GM06990 (cell line): Measurements from ENCODE around the gene HTR3C.

Source experiments
- DNase-seq: peaks from one replicate; pipeline ENCODE4 v3.0.0-alpha.2; 2011; ENCODE audit not compliant: insufficient read length; ENCODE audit errors: extremely low read depth
- H3K27me3 ChIP-seq: replicated peaks from 2 replicates; pipeline ENCODE4 v1.6.0; 2011; ENCODE audit warnings: low read length; ENCODE audit not compliant: control insufficient read depth, insufficient read depth
- H3K36me3 ChIP-seq: 2 replicates; pipeline ENCODE4 v1.5.1; 2011; ENCODE audit warnings: low read length; ENCODE audit not compliant: control insufficient read depth, insufficient read depth
- H3K4me3 ChIP-seq: replicated peaks from 2 replicates; pipeline ENCODE4 v1.5.1; 2011; ENCODE audit warnings: low read depth, mild to moderate bottlenecking, control low read depth, low read length
- TF ChIP-seq, protein P1 (sequence below): IDR thresholded peaks from 2 replicates; pipeline ENCODE4 v1.5.1; 2011; ENCODE audit warnings: low read length, control low read depth, mild to moderate bottlenecking, inconsistent platforms; ENCODE audit not compliant: insufficient read depth, poor library complexity, severe bottlenecking

Gene HTR3C

DNA sequence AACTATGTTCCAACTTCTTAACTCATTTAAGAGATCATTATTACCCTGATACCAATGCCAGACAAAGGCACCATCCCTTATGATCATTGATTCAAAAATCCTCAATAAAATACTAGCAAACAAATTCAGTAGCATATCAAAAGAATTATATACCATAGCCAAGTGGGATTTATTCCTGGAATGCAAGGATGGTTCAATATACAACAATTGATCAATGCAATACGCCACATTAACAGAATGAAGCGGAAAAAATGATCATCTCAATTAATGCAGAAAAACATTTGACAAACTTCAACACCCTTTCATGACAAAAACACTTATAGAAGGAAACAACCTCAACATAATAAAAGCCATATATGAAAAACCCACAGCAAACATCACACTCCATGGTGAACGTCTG lies 39.4 kb downstream of the HTR3C start:
- Histone ChIP-seq H3K4me3 (no peak overlapping the region), H3K36me3 (no peaks in the 10 kb centered on the region), H3K27me3 (no peaks in the 10 kb centered on the region)
- TF ChIP-seq, protein P1, sequence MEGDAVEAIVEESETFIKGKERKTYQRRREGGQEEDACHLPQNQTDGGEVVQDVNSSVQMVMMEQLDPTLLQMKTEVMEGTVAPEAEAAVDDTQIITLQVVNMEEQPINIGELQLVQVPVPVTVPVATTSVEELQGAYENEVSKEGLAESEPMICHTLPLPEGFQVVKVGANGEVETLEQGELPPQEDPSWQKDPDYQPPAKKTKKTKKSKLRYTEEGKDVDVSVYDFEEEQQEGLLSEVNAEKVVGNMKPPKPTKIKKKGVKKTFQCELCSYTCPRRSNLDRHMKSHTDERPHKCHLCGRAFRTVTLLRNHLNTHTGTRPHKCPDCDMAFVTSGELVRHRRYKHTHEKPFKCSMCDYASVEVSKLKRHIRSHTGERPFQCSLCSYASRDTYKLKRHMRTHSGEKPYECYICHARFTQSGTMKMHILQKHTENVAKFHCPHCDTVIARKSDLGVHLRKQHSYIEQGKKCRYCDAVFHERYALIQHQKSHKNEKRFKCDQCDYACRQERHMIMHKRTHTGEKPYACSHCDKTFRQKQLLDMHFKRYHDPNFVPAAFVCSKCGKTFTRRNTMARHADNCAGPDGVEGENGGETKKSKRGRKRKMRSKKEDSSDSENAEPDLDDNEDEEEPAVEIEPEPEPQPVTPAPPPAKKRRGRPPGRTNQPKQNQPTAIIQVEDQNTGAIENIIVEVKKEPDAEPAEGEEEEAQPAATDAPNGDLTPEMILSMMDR, result no peak
- no peak for DNase-seq

DNA sequence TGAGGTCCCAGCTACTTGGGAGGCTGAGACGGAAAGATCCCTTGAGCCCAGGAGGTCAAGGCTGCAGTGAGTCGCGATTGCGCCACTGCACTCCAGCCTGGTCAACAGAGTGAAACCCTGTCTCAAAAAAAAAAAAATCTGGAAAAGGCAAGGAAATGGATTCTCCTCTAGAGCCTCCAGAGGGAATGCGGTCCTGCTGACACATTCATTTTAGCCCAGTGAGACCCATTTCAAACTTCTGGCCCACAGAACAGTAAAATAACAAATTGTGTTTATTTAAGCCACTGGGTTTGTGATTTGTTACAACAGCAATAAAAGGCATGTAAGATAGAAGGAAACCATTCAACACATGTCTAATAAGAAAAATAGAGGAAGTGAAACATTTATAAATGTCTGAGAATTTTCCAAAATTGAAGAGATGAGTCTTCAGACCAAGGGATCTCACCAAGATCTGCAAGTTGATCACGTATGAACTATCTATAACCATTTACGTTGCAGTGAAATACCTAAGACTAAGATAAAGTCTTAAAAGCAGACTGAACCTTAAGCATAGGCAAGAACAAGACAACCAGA lies 44.0 kb downstream of the HTR3C start, which contains the start of gene HTR3E:
Gene HTR3E (plus strand): TSS at position 254 of the 573 bp plus-strand sequence. CDS start 466 bp downstream, outside the sequence.
- TF ChIP-seq, protein P1, result no peak
- Histone ChIP-seq H3K27me3 (no peaks in the 10 kb centered on the region), H3K36me3 (no peaks in the 10 kb centered on the region), H3K4me3 (no peak within 1 kb of the TSS)
- DNase-seq, result no peak

DNA sequence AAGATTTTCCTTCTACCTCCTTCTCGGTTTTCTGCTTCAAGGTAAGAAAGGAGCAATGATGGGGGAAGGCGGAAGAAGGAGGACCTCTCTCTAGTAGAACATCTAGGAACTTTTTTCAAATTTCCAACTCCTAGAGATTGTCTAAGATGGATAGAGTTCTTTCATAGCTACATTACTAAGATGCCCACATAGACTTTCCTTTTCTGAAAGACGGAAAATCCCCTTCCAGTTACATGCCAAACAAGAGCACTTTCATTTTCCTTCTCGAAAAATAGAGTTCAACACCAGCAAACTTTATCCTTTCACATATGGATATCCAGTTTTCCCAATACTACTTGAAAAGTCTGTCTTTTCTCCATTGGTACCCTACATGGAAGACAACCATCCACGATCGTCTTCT lies 44.7 kb downstream of the HTR3C start:
- no peaks in the 10 kb centered on the region for H3K36me3 ChIP-seq
- no peaks in the 10 kb centered on the region for H3K27me3 ChIP-seq
- DNase-seq, result no peak
- no peak overlapping the region for H3K4me3 ChIP-seq
- TF ChIP-seq, protein P1, result no peak

DNA sequence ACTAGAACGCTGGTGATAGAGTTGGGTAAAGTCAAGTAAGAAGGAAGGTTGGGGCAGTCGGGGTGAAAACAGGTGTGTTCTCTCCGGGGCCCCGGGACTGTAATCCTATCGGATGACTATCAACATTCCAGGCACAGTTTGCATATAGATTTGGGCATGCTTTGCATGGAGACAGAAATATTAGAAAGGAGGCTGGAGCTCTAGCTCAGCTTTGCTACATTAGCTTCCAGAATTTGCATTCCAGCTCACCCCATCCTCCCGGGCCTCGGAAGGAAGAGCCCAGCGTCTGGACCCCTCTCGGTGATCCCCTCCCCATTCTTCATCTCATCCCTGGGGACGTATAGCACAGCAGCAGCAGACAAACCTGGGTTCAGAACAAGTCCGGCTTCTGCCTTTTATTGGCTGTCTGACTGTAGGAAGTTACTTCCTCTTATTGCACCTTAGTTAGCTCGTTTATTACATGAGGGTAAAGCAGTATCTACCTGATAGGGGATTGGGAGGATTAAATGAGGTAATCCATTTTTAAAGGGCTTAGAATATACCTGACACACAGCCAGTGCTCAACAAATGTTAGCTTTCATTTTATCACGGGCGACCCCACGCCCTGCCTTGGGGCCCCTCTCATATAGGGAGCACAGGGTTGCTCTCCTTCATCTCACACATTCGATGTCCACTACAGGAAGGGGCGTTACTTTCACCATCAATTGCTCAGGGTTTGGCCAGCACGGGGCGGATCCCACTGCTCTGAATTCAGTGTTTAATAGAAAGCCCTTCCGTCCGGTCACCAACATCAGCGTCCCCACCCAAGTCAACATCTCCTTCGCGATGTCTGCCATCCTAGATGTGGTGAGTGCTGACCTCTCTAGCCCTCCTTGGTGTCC lies 47.2 kb downstream of the HTR3C start:
- TF ChIP-seq, protein P1, result no peak
- Histone ChIP-seq H3K27me3 (no peaks in the 10 kb centered on the region), H3K36me3 (no peaks in the 10 kb centered on the region), H3K4me3 (no peak overlapping the region)
- no peak for DNase-seq
